ENCODE results near the gene R3HCC1L.

DNA sequence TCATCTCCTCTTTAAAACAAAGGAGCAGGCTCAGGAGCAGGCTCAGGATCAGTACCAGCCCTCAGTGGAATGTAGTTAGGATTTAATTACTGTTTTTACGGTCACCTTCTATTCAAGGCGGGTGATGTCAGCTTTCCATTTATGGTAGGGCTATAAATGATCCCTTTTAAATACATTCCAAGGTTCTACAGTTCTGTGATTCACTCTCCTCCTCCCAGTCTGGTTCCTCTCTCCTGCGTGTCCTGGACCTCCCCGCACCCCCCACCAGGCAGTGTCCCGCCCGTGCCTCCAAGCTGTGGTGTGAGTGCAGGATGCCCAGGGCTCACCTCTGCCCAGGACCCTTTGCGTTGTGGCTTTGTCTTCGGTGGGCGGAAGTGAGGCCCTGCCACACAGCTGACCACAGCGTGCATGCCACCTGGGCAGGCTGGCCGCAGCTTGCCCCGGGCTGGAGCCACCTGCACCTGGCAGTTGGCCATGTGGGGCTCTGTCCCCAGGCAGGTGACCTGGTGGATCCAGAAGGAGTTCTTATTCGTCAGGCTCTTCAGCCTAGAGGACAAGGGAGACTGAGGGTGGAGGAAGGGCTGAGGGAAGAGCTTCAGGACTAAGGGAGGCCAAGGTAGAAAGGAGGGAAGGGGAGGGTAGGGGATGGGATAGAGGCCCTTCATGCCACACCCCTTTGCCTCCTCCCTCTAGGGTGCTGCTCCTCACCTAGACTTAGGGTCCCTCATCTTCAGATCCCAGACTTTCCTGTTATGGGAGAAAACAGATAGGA is 124.4 kb downstream of the R3HCC1L start:
- TF ChIP-seq TP53 (CRISPR knock-in tag; IDR thresholded peaks at IDR 0.05) (no peak), POLR2A (IDR thresholded peaks at IDR 0.05; ENCODE audit: low read length) (no peak), CHD4 (IDR thresholded peaks at IDR 0.05; ENCODE audit: borderline replicate concordance) (no peak), RFX5 (IDR thresholded peaks at IDR 0.05) (no peak), ZNF302 (CRISPR knock-in tag; IDR thresholded peaks at IDR 0.05) (no peak), CBX2 (IDR thresholded peaks at IDR 0.05; ENCODE audit: borderline replicate concordance, low read depth) (no peak), HEYL (CRISPR knock-in tag; IDR thresholded peaks at IDR 0.05) (no peak), EP300 (IDR thresholded peaks at IDR 0.05) (no peak), CEBPB (IDR thresholded peaks at IDR 0.05) (no peak), RCOR1 (IDR thresholded peaks at IDR 0.05; ENCODE audit: low read depth, low read length) (no peak)
- TF ChIP-seq, protein P1, sequence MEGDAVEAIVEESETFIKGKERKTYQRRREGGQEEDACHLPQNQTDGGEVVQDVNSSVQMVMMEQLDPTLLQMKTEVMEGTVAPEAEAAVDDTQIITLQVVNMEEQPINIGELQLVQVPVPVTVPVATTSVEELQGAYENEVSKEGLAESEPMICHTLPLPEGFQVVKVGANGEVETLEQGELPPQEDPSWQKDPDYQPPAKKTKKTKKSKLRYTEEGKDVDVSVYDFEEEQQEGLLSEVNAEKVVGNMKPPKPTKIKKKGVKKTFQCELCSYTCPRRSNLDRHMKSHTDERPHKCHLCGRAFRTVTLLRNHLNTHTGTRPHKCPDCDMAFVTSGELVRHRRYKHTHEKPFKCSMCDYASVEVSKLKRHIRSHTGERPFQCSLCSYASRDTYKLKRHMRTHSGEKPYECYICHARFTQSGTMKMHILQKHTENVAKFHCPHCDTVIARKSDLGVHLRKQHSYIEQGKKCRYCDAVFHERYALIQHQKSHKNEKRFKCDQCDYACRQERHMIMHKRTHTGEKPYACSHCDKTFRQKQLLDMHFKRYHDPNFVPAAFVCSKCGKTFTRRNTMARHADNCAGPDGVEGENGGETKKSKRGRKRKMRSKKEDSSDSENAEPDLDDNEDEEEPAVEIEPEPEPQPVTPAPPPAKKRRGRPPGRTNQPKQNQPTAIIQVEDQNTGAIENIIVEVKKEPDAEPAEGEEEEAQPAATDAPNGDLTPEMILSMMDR (IDR thresholded peaks at IDR 0.05) = no peak
- TF ChIP-seq, protein P2, sequence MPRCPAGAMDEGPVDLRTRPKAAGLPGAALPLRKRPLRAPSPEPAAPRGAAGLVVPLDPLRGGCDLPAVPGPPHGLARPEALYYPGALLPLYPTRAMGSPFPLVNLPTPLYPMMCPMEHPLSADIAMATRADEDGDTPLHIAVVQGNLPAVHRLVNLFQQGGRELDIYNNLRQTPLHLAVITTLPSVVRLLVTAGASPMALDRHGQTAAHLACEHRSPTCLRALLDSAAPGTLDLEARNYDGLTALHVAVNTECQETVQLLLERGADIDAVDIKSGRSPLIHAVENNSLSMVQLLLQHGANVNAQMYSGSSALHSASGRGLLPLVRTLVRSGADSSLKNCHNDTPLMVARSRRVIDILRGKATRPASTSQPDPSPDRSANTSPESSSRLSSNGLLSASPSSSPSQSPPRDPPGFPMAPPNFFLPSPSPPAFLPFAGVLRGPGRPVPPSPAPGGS (IDR thresholded peaks at IDR 0.05) = no peak
- TF ChIP-seq, protein P3, sequence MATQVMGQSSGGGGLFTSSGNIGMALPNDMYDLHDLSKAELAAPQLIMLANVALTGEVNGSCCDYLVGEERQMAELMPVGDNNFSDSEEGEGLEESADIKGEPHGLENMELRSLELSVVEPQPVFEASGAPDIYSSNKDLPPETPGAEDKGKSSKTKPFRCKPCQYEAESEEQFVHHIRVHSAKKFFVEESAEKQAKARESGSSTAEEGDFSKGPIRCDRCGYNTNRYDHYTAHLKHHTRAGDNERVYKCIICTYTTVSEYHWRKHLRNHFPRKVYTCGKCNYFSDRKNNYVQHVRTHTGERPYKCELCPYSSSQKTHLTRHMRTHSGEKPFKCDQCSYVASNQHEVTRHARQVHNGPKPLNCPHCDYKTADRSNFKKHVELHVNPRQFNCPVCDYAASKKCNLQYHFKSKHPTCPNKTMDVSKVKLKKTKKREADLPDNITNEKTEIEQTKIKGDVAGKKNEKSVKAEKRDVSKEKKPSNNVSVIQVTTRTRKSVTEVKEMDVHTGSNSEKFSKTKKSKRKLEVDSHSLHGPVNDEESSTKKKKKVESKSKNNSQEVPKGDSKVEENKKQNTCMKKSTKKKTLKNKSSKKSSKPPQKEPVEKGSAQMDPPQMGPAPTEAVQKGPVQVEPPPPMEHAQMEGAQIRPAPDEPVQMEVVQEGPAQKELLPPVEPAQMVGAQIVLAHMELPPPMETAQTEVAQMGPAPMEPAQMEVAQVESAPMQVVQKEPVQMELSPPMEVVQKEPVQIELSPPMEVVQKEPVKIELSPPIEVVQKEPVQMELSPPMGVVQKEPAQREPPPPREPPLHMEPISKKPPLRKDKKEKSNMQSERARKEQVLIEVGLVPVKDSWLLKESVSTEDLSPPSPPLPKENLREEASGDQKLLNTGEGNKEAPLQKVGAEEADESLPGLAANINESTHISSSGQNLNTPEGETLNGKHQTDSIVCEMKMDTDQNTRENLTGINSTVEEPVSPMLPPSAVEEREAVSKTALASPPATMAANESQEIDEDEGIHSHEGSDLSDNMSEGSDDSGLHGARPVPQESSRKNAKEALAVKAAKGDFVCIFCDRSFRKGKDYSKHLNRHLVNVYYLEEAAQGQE (IDR thresholded peaks at IDR 0.05) = no peak
- TF ChIP-seq, protein P4, sequence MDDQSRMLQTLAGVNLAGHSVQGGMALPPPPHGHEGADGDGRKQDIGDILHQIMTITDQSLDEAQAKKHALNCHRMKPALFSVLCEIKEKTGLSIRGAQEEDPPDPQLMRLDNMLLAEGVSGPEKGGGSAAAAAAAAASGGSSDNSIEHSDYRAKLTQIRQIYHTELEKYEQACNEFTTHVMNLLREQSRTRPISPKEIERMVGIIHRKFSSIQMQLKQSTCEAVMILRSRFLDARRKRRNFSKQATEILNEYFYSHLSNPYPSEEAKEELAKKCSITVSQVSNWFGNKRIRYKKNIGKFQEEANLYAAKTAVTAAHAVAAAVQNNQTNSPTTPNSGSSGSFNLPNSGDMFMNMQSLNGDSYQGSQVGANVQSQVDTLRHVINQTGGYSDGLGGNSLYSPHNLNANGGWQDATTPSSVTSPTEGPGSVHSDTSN (IDR thresholded peaks at IDR 0.05) = no peak
